ENCODE measurements around the gene CLBA1.
"Not testable (repeated sequence)": the region's sequence is repeated elsewhere in the genome, so short reads cannot be mapped to it uniquely, and the experiment has no call there.

The CLBA1 gene

GRCh38 chr14:105022276-105022670 is 36.7 kb downstream of the CLBA1 start:
- DNase-seq (ENCODE audit: low read depth, low spot score) = no peak

GRCh38 chr14:105023144-105023543 is 37.6 kb downstream of the CLBA1 start:
- no peak for DNase-seq (ENCODE audit: low read depth, low spot score)

- DNase-seq (ENCODE audit: low read depth, low spot score) = no peak
Observed at GRCh38 chr14:105023791-105024480, 38.3 kb downstream of the CLBA1 start.

- DNase-seq (ENCODE audit: low read depth, low spot score) = no peak
Observed at GRCh38 chr14:105025429-105025828, 39.8 kb downstream of the CLBA1 start.

GRCh38 chr14:105026033-105026785 is 40.6 kb downstream of the CLBA1 start:
- DNase-seq (ENCODE audit: low read depth, low spot score) = no peak

GRCh38 chr14:105026802-105027563 is 41.4 kb downstream of the CLBA1 start:
- no peak for DNase-seq (ENCODE audit: low read depth, low spot score)

GRCh38 chr14:105027718-105028117 is 42.1 kb downstream of the CLBA1 start:
- not testable (repeated sequence) for DNase-seq (ENCODE audit: low read depth, low spot score)

- DNase-seq (ENCODE audit: low read depth, low spot score) = no peak
Observed at GRCh38 chr14:105028251-105028927, 42.8 kb downstream of the CLBA1 start.

GRCh38 chr14:105029402-105029801 is 43.8 kb downstream of the CLBA1 start:
- DNase-seq (ENCODE audit: low read depth, low spot score) = no peak

GRCh38 chr14:105030194-105030593 is 44.6 kb downstream of the CLBA1 start:
- DNase-seq (ENCODE audit: low read depth, low spot score) = no peak

- DNase-seq (ENCODE audit: low read depth, low spot score) = no peak
Observed at GRCh38 chr14:105030836-105031396, 45.3 kb downstream of the CLBA1 start.

- DNase-seq (ENCODE audit: low read depth, low spot score) = not testable (repeated sequence)
Observed at GRCh38 chr14:105032451-105032901, 46.9 kb downstream of the CLBA1 start.

- not testable (repeated sequence) for DNase-seq (ENCODE audit: low read depth, low spot score)
Observed at GRCh38 chr14:105033412-105033900, 47.9 kb downstream of the CLBA1 start.

- no peak for DNase-seq (ENCODE audit: low read depth, low spot score)
Observed at GRCh38 chr14:105034315-105035039, 48.9 kb downstream of the CLBA1 start.

GRCh38 chr14:105035616-105036015 is 50.0 kb downstream of the CLBA1 start:
- not testable (repeated sequence) for DNase-seq (ENCODE audit: low read depth, low spot score)

GRCh38 chr14:105039458-105040205 is 54.0 kb downstream of the CLBA1 start:
- DNase-seq (ENCODE audit: low read depth, low spot score) = no peak

- no peak for DNase-seq (ENCODE audit: low read depth, low spot score)
Observed at GRCh38 chr14:105041841-105042765, 56.5 kb downstream of the CLBA1 start.

- no peak for DNase-seq (ENCODE audit: low read depth, low spot score)
Observed at GRCh38 chr14:105042813-105043212, 57.2 kb downstream of the CLBA1 start.

- no peak for DNase-seq (ENCODE audit: low read depth, low spot score)
Observed at GRCh38 chr14:105043641-105044040, 58.1 kb downstream of the CLBA1 start.
